Endothelial cell of umbilical vein (primary cell): ENCODE results near the gene INO80D. TPM values are rescaled to one million over a fixed set of nuclear protein-coding genes. Genes with fewer than 3 reads are reported as not detected.

Experiments
- BruUV-seq: library from RNA; stranded (reverse); fragments of 400-500 nt; replicated peaks from 2 replicates; lab custom pipeline; 2021; lab: Mats Ljungman, UMichigan
- CTCF ChIA-PET: fragments of 300-600, 350-600 bp; sonication (Branson Sonifier 250); formaldehyde crosslinking; loops from one replicate; lab custom pipeline; 2021; ENCODE audit warnings: antibody characterized with exemption, inconsistent platforms; lab: Charles Lee
- POLR2A ChIA-PET: fragments of 300-600, 350-600 bp; sonication (Branson Sonifier 250); formaldehyde crosslinking; loops from one replicate; lab custom pipeline; 2021; ENCODE audit warnings: antibody characterized with exemption, inconsistent platforms; lab: Charles Lee
- DNase-seq: peaks from one replicate; pipeline ENCODE4 v3.0.0-alpha.2; 2011; ENCODE audit warnings: low read depth, low spot score
- FAIRE-seq: peaks from 2 replicates; lab custom pipeline; 2011; peaks lifted over from hg19 to GRCh38; lab: Jason Lieb, UNC
- H2AFZ ChIP-seq: 2 replicates; pipeline ENCODE4 v1.6.0; 2012; ENCODE audit warnings: low read depth, low read length, control low read depth, inconsistent platforms
- H3K27ac ChIP-seq: 2 replicates; pipeline ENCODE4 v1.5.1; 2011; ENCODE audit warnings: low read depth, mild to moderate bottlenecking, control low read depth, low read length, moderate library complexity; ENCODE audit not compliant: insufficient read depth
- H3K27me3 ChIP-seq, 2 experiments: 2 replicates each; pipeline versions ENCODE4 v1.6.0 to v1.6.1; 2011; ENCODE audit warnings: low read length in 2 of 2, mixed read lengths in 1 of 2; ENCODE audit not compliant: control insufficient read depth in 2 of 2, insufficient read depth in 2 of 2
- H3K36me3 ChIP-seq, 2 experiments: 2 replicates in 1 of 2; 3 replicates in 1 of 2; pipeline ENCODE4 v1.5.1; 2011; ENCODE audit warnings: low read length in 2 of 2, mild to moderate bottlenecking in 1 of 2, moderate library complexity in 1 of 2; ENCODE audit not compliant: control insufficient read depth in 2 of 2, insufficient read depth in 2 of 2; ENCODE audit errors: extremely low read depth in 1 of 2
- H3K4me1 ChIP-seq: 3 replicates; pipeline ENCODE4 v1.5.1; 2011; ENCODE audit warnings: mild to moderate bottlenecking, low read length; ENCODE audit not compliant: control insufficient read depth, insufficient read depth; ENCODE audit errors: extremely low read depth
- H3K4me2 ChIP-seq: 2 replicates; pipeline ENCODE4 v1.6.1; 2011; ENCODE audit warnings: low read length, control low read depth, mixed read lengths; ENCODE audit not compliant: insufficient read depth
- H3K4me3 ChIP-seq, 3 experiments: fragments of 200-600 bp in 1 of 3; sonication (generic), shearing (Covaris generic) in 1 of 3; replicated peaks in 1 of 3; 2 replicates each; pipeline ENCODE4 v1.5.1; 2011 to 2016; ENCODE audit warnings: control low read depth in 3 of 3, low read length in 3 of 3, mild to moderate bottlenecking in 2 of 3, inconsistent platforms in 1 of 3, low read depth in 1 of 3, moderate library complexity in 1 of 3; ENCODE audit not compliant: insufficient read depth in 1 of 3
- H3K79me2 ChIP-seq: 2 replicates; pipeline ENCODE4 v1.6.0; 2012; ENCODE audit warnings: low read length, inconsistent platforms; ENCODE audit not compliant: control insufficient read depth, insufficient read depth
- H3K9ac ChIP-seq: replicated peaks from 2 replicates; pipeline ENCODE3; 2011; ENCODE audit warnings: low read length, control low read depth; ENCODE audit not compliant: insufficient read depth; ENCODE audit errors: extremely low read depth
- H3K9me1 ChIP-seq: replicated peaks from 3 replicates; pipeline ENCODE4 v1.6.0; 2011; ENCODE audit warnings: mild to moderate bottlenecking, low read length; ENCODE audit not compliant: control insufficient read depth, insufficient read depth; ENCODE audit errors: extremely low read depth
- H3K9me3 ChIP-seq: replicated peaks from 2 replicates; pipeline ENCODE4 v1.5.1; 2012; ENCODE audit warnings: low read length, inconsistent platforms; ENCODE audit not compliant: control insufficient read depth, insufficient read depth
- H4K20me1 ChIP-seq: replicated peaks from 2 replicates; pipeline ENCODE3; 2011; ENCODE audit warnings: mild to moderate bottlenecking, low read length; ENCODE audit not compliant: control insufficient read depth, insufficient read depth; ENCODE audit errors: extremely low read depth
- EZH2 ChIP-seq: IDR thresholded peaks from 2 replicates; pipeline ENCODE4 v1.6.1; 2012; ENCODE audit warnings: borderline replicate concordance, low read depth, mild to moderate bottlenecking, moderate library complexity, low read length, inconsistent platforms; ENCODE audit not compliant: severe bottlenecking
- FOS ChIP-seq: IDR thresholded peaks from 2 replicates; pipeline ENCODE4 v1.6.1; 2011; ENCODE audit warnings: mild to moderate bottlenecking, low read length, moderate library complexity, borderline replicate concordance; ENCODE audit not compliant: insufficient read depth
- GATA2 ChIP-seq: IDR thresholded peaks from 2 replicates; pipeline ENCODE4 v1.7.0; 2011; ENCODE audit warnings: low read depth, mild to moderate bottlenecking, moderate library complexity, mixed read lengths, low read length; ENCODE audit not compliant: insufficient read length, insufficient read depth
- JUN ChIP-seq: IDR thresholded peaks from 2 replicates; pipeline ENCODE4 v1.6.1; 2011; ENCODE audit warnings: borderline replicate concordance, low read depth; ENCODE audit not compliant: insufficient read length, insufficient read depth
- MYC ChIP-seq: IDR thresholded peaks from one replicate; pipeline ENCODE4 v1.6.1; 2011; ENCODE audit warnings: mild to moderate bottlenecking, low read depth, low read length
- POLR2A ChIP-seq: IDR thresholded peaks from 2 replicates; pipeline ENCODE4 v1.6.1; 2012; ENCODE audit warnings: low read depth, mild to moderate bottlenecking, control low read depth, low read length
- POLR2AphosphoS5 ChIP-seq: IDR thresholded peaks from 2 replicates; pipeline ENCODE4 v1.6.1; 2012; ENCODE audit warnings: low read depth, mild to moderate bottlenecking, control low read depth, low read length, moderate library complexity; ENCODE audit not compliant: insufficient read depth
- dilution Hi-C: fragments of 300-500 bp; cut with MboI; formaldehyde crosslinking; loops from one replicate; pipeline ENCODE4 v1.15.0; 2019; ENCODE audit warnings: low sequenced_read_pairs; ENCODE audit not compliant: extremely low pct_ligation_motif_present
- intact Hi-C: fragments of 100-400 bp; cut with micrococcal nuclease; formaldehyde crosslinking; loops from one replicate; pipeline ENCODE4 v1.10.0; 2022
- polyA plus RNA-seq, 4 experiments: library from polyadenylated mRNA; depleted of rRNA in 3 of 4; stranded (reverse) in 3 of 4; unstranded in 1 of 4; fragments of >200 nt; gene quantifications; 2 replicates each; pipeline versions ENCODE4 v1.2.1 to v1.2.3, GENCODE V29; 2011 to 2012; ENCODE audit warnings: missing spikeins in 1 of 4
- total RNA-seq: library from RNA; stranded (reverse); gene quantifications from 2 replicates; pipeline ENCODE4 v1.2.3, GENCODE V29; 2021
- TF ChIP-seq, protein P1 (sequence below), 2 donors: IDR thresholded peaks; 1 replicate in 1 of 2; 2 replicates in 1 of 2; pipeline ENCODE4 v1.5.1; 2011; ENCODE audit warnings: low read length in 2 of 2, mild to moderate bottlenecking in 2 of 2, moderate library complexity in 2 of 2, control low read depth in 1 of 2, inconsistent platforms in 1 of 2, low read depth in 1 of 2; ENCODE audit not compliant: insufficient read depth in 1 of 2; ENCODE audit errors: extremely low read depth in 1 of 2
- TF ChIP-seq, protein P2 (sequence below): IDR thresholded peaks from 2 replicates; pipeline ENCODE4 v1.6.1; 2011; ENCODE audit not compliant: insufficient read depth, insufficient read length

The INO80D gene
- total and polyA plus RNA-seq, 2 donors (not counting 3 experiments of a cell fraction or from before 2014, with no cell fraction given): 2.9 to 20.3 TPM

DNA sequence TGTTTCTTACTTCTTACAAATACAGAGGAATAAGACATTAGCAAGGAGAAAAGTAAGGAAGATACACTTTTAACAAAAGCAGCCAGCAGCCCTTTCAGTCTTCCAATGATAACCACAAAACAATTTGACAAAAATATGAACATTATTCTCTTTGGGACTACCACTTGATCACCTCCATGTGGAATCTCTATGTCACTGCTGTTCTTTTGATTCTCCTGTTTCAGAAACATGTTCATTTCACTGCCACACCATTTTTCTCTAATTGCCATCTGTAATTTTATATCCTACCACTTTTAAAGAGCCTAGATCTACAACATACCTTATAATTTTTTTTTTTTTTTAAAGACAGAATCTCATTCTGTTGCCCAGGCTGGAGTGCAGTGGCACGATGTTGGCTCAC lies 10.9 kb downstream of the INO80D start:
- no peak overlapping the region for H2AFZ ChIP-seq
- ChIA-PET POLR2A (no interaction called here), CTCF (no interaction called here)
- DNase-seq: no peak
- no peaks in the 10 kb centered on the region for H3K4me1 ChIP-seq
- no peak for FAIRE-seq
- no peaks in the 10 kb centered on the region for H3K36me3 ChIP-seq
- no peaks in the 10 kb centered on the region for H3K9me3 ChIP-seq
- H3K9me1 ChIP-seq: no peaks in the 10 kb centered on the region
- TF ChIP-seq GATA2: no peak
- TF ChIP-seq, protein P1, sequence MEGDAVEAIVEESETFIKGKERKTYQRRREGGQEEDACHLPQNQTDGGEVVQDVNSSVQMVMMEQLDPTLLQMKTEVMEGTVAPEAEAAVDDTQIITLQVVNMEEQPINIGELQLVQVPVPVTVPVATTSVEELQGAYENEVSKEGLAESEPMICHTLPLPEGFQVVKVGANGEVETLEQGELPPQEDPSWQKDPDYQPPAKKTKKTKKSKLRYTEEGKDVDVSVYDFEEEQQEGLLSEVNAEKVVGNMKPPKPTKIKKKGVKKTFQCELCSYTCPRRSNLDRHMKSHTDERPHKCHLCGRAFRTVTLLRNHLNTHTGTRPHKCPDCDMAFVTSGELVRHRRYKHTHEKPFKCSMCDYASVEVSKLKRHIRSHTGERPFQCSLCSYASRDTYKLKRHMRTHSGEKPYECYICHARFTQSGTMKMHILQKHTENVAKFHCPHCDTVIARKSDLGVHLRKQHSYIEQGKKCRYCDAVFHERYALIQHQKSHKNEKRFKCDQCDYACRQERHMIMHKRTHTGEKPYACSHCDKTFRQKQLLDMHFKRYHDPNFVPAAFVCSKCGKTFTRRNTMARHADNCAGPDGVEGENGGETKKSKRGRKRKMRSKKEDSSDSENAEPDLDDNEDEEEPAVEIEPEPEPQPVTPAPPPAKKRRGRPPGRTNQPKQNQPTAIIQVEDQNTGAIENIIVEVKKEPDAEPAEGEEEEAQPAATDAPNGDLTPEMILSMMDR (IDR thresholded peaks at IDR 0.05; ENCODE audit: extremely low read depth in 1 of 2, insufficient read depth in 1 of 2, low read depth in 1 of 2, low read length in 2 of 2): no peak
- TF ChIP-seq, protein P2, sequence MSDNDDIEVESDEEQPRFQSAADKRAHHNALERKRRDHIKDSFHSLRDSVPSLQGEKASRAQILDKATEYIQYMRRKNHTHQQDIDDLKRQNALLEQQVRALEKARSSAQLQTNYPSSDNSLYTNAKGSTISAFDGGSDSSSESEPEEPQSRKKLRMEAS: no peak
- TF ChIP-seq FOS: no peak
- no peak for TF ChIP-seq JUN
- no peak for TF ChIP-seq POLR2A
- no peak for TF ChIP-seq POLR2AphosphoS5
- TF ChIP-seq MYC: no peak
- TF ChIP-seq EZH2: no peak
- H3K9ac ChIP-seq: no peak overlapping the region
- H3K4me2 ChIP-seq: no peak overlapping the region
- no peak overlapping the region for H3K4me3 ChIP-seq
- H3K79me2 ChIP-seq: peaks cover 52% of the 10 kb centered on the region
- no peak overlapping the region for H3K27ac ChIP-seq
- dilution Hi-C loops: no loop called here
- BruUV-seq: no TSS peak
- intact Hi-C loops: no loop called here
- no peaks in the 10 kb centered on the region for H3K27me3 ChIP-seq
- no peaks in the 10 kb centered on the region for H4K20me1 ChIP-seq
